ENCODE results near the gene RIPOR3.

DNA sequence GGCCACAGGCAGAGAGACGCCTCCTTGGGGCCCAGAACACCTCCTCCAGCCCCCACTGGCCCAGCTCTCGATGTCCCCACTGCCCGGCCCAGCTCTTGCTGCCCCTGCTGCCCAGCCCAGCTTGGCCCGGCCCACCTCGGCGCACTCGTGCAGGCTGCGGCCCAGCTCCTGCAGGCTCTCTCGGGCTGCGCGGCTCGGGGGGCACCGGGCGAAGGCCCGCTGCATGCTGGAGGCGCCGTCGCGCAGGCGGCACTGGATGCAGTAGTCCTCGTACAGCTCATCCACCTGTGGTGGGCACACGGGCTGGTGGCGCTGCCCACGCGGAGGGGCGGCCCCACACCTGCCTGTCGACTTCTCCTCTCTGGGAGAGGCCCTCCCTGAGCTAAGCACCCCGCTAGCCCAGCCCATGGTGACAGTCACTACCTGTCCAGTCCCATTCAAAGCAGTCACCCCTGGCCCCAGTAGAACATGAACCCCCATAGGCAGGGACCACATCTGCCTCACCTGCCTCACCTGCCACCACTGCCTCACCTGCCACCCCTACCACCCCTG lies 81.8 kb downstream of the RIPOR3 start:
- TF ChIP-seq, protein P1, sequence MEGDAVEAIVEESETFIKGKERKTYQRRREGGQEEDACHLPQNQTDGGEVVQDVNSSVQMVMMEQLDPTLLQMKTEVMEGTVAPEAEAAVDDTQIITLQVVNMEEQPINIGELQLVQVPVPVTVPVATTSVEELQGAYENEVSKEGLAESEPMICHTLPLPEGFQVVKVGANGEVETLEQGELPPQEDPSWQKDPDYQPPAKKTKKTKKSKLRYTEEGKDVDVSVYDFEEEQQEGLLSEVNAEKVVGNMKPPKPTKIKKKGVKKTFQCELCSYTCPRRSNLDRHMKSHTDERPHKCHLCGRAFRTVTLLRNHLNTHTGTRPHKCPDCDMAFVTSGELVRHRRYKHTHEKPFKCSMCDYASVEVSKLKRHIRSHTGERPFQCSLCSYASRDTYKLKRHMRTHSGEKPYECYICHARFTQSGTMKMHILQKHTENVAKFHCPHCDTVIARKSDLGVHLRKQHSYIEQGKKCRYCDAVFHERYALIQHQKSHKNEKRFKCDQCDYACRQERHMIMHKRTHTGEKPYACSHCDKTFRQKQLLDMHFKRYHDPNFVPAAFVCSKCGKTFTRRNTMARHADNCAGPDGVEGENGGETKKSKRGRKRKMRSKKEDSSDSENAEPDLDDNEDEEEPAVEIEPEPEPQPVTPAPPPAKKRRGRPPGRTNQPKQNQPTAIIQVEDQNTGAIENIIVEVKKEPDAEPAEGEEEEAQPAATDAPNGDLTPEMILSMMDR (IDR thresholded peaks at IDR 0.05; ENCODE audit: low read depth, low read length) = no peak
- no peak for TF ChIP-seq EZH2phosphoT487 (IDR thresholded peaks at IDR 0.05; ENCODE audit: low read depth)

Measured in OCI-LY3 (cell line).